Measurements from ENCODE around the gene HTR7.
A peak's percentile ranks its signal among the peaks of the same experiment; 100 is the strongest.

GRCh38 chr10:90862908-90863514 is 5.2 kb upstream of the HTR7 start:
- no peak for TF ChIP-seq POLR2A (IDR thresholded peaks at IDR 0.05)
- TF ChIP-seq, protein P1, sequence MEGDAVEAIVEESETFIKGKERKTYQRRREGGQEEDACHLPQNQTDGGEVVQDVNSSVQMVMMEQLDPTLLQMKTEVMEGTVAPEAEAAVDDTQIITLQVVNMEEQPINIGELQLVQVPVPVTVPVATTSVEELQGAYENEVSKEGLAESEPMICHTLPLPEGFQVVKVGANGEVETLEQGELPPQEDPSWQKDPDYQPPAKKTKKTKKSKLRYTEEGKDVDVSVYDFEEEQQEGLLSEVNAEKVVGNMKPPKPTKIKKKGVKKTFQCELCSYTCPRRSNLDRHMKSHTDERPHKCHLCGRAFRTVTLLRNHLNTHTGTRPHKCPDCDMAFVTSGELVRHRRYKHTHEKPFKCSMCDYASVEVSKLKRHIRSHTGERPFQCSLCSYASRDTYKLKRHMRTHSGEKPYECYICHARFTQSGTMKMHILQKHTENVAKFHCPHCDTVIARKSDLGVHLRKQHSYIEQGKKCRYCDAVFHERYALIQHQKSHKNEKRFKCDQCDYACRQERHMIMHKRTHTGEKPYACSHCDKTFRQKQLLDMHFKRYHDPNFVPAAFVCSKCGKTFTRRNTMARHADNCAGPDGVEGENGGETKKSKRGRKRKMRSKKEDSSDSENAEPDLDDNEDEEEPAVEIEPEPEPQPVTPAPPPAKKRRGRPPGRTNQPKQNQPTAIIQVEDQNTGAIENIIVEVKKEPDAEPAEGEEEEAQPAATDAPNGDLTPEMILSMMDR (IDR thresholded peaks at IDR 0.05) = peak; percentile 28 to 59 (median 38)

Data from uterus (tissue), 2 donors.